GM23338 (cell line): ENCODE measurements around the gene ABRAXAS1.

Experiments used
- CREB1 ChIP-seq: fragments of 250-450 bp; sonication (Bioruptor Pico); IDR thresholded peaks from 2 replicates; pipeline ENCODE4 v1.5.0; 2020; ENCODE audit warnings: low read depth, mild to moderate bottlenecking, moderate library complexity
- EZH2 ChIP-seq: fragments of 200-600 bp; sonication (generic); IDR thresholded peaks from one replicate; pipeline ENCODE4 v1.8.0; 2017; ENCODE audit warnings: antibody characterized with exemption, mild to moderate bottlenecking, low read depth; ENCODE audit not compliant: unreplicated experiment
- EZH2phosphoT487 ChIP-seq: fragments of 200-600 bp; sonication (generic); IDR thresholded peaks from one replicate; pipeline ENCODE4 v1.8.1; 2018; ENCODE audit warnings: antibody characterized with exemption; ENCODE audit not compliant: unreplicated experiment
- POLR2AphosphoS5 ChIP-seq: IDR thresholded peaks from 2 replicates; pipeline ENCODE4 v1.6.1; 2016; ENCODE audit warnings: antibody characterized with exemption, low read depth
- ZNF331 ChIP-seq: fragments of 250-450 bp; sonication (Bioruptor Pico); IDR thresholded peaks from 2 replicates; pipeline ENCODE4 v1.5.0; 2020; ENCODE audit warnings: low read depth, mild to moderate bottlenecking, moderate library complexity
- TF ChIP-seq, protein P1 (sequence below), 2 experiments: fragments of 200-600 bp in 1 of 2; sonication (generic) in 1 of 2; conservative IDR thresholded peaks; 2 replicates each; pipeline versions ENCODE4 v1.5.1 to v1.6.1; 2016 to 2017; ENCODE audit warnings: antibody characterized with exemption in 2 of 2, low read depth in 2 of 2, mild to moderate bottlenecking in 2 of 2, moderate library complexity in 1 of 2

- TF ChIP-seq, protein P1, sequence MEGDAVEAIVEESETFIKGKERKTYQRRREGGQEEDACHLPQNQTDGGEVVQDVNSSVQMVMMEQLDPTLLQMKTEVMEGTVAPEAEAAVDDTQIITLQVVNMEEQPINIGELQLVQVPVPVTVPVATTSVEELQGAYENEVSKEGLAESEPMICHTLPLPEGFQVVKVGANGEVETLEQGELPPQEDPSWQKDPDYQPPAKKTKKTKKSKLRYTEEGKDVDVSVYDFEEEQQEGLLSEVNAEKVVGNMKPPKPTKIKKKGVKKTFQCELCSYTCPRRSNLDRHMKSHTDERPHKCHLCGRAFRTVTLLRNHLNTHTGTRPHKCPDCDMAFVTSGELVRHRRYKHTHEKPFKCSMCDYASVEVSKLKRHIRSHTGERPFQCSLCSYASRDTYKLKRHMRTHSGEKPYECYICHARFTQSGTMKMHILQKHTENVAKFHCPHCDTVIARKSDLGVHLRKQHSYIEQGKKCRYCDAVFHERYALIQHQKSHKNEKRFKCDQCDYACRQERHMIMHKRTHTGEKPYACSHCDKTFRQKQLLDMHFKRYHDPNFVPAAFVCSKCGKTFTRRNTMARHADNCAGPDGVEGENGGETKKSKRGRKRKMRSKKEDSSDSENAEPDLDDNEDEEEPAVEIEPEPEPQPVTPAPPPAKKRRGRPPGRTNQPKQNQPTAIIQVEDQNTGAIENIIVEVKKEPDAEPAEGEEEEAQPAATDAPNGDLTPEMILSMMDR (conservative IDR thresholded peaks at IDR 0.05; ENCODE audit: low read depth in 2 of 2): no peak
- TF ChIP-seq CREB1 (CRISPR knock-in tag) (no peak), EZH2 (no peak), ZNF331 (no peak), EZH2phosphoT487 (no peak), POLR2AphosphoS5 (no peak)
Measured at GRCh38 chr4:83498187-83498586, 13.3 kb upstream of the ABRAXAS1 start.
